ENCODE results near the gene RIPOR1. TPM values are rescaled to one million over a fixed set of nuclear protein-coding genes. Genes with fewer than 3 reads are reported as not detected.
A peak's percentile ranks its signal among the peaks of the same experiment; 100 is the strongest.

The RIPOR1 gene
- total RNA-seq, 1 donor from 2014 or later, result 116 TPM

DNA sequence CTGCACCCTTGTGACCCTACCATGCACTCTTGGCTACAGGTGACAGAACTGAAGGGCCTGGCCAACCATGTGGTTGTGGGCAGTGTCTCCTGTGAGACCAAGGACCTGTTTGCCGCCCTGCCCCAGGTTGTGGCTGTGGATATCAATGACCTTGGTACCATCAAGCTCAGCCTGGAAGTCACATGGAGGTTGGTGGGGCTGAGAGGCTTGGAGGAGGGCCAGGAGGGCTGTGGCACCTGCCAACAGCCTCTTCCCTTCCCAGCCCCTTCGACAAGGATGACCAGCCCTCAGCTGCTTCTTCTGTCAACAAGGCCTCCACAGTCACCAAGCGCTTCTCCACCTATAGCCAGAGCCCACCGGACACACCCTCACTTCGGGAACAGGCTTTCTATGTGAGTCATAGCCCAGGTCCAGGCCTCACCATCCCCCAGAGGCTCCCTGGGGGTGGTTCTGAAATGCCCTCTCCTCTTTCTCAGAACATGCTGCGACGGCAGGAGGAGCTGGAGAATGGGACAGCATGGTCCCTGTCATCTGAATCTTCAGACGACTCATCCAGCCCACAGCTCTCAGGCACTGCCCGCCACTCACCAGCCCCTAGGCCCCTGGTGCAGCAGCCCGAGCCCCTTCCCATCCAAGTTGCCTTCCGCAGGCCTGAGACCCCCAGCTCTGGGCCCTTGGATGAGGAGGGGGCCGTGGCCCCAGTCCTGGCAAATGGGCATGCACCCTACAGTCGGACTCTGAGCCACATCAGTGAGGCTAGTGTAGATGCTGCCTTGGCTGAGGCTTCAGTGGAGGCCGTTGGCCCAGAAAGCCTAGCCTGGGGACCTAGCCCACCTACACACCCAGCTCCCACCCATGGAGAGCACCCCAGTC is 13.0 kb downstream of the RIPOR1 start:
- FAIRE-seq (no peak), DNase-seq (ENCODE audit: low read depth) (no peak)
- Histone ChIP-seq H3K27ac (ENCODE audit: low read depth, low read length) (no peak overlapping the region), H3K79me2 (ENCODE audit: insufficient read depth, low read length) (peaks cover 46% of the 10 kb centered on the region), H3K27me3 (ENCODE audit: insufficient read depth, low read length) (no peaks in the 10 kb centered on the region), H3K4me3 (ENCODE audit: insufficient read depth, low read depth, low read length) (no peak overlapping the region), H3K9me3 (ENCODE audit: insufficient read depth, low read depth, low read length) (no peaks in the 10 kb centered on the region), H3K4me1 (ENCODE audit: insufficient read depth, low read length) (peaks cover 32% of the 10 kb centered on the region), H3K9ac (ENCODE audit: low read length) (no peak overlapping the region), H4K20me1 (ENCODE audit: insufficient read depth, low read length) (peaks cover 97% of the 10 kb centered on the region), H2AFZ (ENCODE audit: low read depth, low read length) (no peak overlapping the region), H3K36me3 (ENCODE audit: insufficient read depth, low read length) (peaks cover 16% of the 10 kb centered on the region), H3K4me2 (ENCODE audit: low read length) (no peak overlapping the region)
- Mint-ChIP-seq H3K4me1 (ENCODE audit: low read depth, unreplicated experiment) (peaks cover 24% of the 10 kb centered on the region), H3K27ac (ENCODE audit: unreplicated experiment) (peak overlapping the region; percentile 47), H3K4me3 (ENCODE audit: unreplicated experiment) (peak overlapping the region; percentile 57), H3K36me3 (ENCODE audit: low read depth, unreplicated experiment) (peaks cover 18% of the 10 kb centered on the region), H3K27me3 (ENCODE audit: low read depth, unreplicated experiment) (no peaks in the 10 kb centered on the region), H3K9me3 (ENCODE audit: unreplicated experiment) (peaks cover 1% of the 10 kb centered on the region)
- TF ChIP-seq, protein P1, sequence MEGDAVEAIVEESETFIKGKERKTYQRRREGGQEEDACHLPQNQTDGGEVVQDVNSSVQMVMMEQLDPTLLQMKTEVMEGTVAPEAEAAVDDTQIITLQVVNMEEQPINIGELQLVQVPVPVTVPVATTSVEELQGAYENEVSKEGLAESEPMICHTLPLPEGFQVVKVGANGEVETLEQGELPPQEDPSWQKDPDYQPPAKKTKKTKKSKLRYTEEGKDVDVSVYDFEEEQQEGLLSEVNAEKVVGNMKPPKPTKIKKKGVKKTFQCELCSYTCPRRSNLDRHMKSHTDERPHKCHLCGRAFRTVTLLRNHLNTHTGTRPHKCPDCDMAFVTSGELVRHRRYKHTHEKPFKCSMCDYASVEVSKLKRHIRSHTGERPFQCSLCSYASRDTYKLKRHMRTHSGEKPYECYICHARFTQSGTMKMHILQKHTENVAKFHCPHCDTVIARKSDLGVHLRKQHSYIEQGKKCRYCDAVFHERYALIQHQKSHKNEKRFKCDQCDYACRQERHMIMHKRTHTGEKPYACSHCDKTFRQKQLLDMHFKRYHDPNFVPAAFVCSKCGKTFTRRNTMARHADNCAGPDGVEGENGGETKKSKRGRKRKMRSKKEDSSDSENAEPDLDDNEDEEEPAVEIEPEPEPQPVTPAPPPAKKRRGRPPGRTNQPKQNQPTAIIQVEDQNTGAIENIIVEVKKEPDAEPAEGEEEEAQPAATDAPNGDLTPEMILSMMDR (IDR thresholded peaks at IDR 0.05; ENCODE audit: insufficient read depth, low read depth, low read length), result no peak
- no peak for TF ChIP-seq EZH2 (IDR thresholded peaks at IDR 0.05; ENCODE audit: insufficient read depth, low read length)

DNA sequence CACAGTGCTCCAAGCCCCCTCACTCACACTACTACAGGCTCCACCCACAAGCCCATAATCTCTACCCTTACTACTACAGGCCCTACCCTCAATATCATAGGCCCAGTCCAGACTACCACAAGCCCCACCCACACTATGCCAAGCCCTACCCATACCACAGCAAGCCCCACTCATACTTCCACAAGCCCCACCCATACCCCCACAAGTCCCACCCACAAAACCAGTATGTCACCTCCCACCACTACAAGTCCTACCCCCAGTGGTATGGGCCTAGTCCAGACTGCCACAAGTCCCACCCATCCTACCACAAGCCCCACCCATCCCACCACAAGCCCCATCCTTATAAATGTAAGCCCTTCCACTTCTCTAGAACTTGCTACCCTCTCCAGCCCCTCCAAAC is 13.8 kb downstream of the RIPOR1 start:
- peak; percentile 66 for DNase-seq (ENCODE audit: low read depth)
- peaks cover 24% of the 10 kb centered on the region for H3K4me1 ChIP-seq (ENCODE audit: insufficient read depth, low read length)
- no peak overlapping the region for H3K4me3 Mint-ChIP-seq (ENCODE audit: unreplicated experiment)
- H3K27me3 ChIP-seq (ENCODE audit: insufficient read depth, low read length), result no peaks in the 10 kb centered on the region
- peak; percentile 39 for FAIRE-seq
- no peak overlapping the region for H3K9ac ChIP-seq (ENCODE audit: low read length)
- peaks cover 38% of the 10 kb centered on the region for H3K79me2 ChIP-seq (ENCODE audit: insufficient read depth, low read length)
- no peaks in the 10 kb centered on the region for H3K9me3 ChIP-seq (ENCODE audit: insufficient read depth, low read depth, low read length)
- no peak overlapping the region for H3K4me3 ChIP-seq (ENCODE audit: insufficient read depth, low read depth, low read length)
- H3K27ac Mint-ChIP-seq (ENCODE audit: unreplicated experiment), result no peak overlapping the region
- no peak for TF ChIP-seq EZH2 (IDR thresholded peaks at IDR 0.05; ENCODE audit: insufficient read depth, low read length)
- TF ChIP-seq, protein P1 (IDR thresholded peaks at IDR 0.05; ENCODE audit: insufficient read depth, low read depth, low read length), result no peak
- peaks cover 97% of the 10 kb centered on the region for H4K20me1 ChIP-seq (ENCODE audit: insufficient read depth, low read length)
- peaks cover 17% of the 10 kb centered on the region for H3K36me3 ChIP-seq (ENCODE audit: insufficient read depth, low read length)
- H3K4me2 ChIP-seq (ENCODE audit: low read length), result no peak overlapping the region
- H3K9me3 Mint-ChIP-seq (ENCODE audit: unreplicated experiment), result peaks cover 1% of the 10 kb centered on the region
- peaks cover 20% of the 10 kb centered on the region for H3K36me3 Mint-ChIP-seq (ENCODE audit: low read depth, unreplicated experiment)
- no peak overlapping the region for H3K27ac ChIP-seq (ENCODE audit: low read depth, low read length)
- H3K27me3 Mint-ChIP-seq (ENCODE audit: low read depth, unreplicated experiment), result no peaks in the 10 kb centered on the region
- no peak overlapping the region for H2AFZ ChIP-seq (ENCODE audit: low read depth, low read length)
- peaks cover 25% of the 10 kb centered on the region for H3K4me1 Mint-ChIP-seq (ENCODE audit: low read depth, unreplicated experiment)

DNA sequence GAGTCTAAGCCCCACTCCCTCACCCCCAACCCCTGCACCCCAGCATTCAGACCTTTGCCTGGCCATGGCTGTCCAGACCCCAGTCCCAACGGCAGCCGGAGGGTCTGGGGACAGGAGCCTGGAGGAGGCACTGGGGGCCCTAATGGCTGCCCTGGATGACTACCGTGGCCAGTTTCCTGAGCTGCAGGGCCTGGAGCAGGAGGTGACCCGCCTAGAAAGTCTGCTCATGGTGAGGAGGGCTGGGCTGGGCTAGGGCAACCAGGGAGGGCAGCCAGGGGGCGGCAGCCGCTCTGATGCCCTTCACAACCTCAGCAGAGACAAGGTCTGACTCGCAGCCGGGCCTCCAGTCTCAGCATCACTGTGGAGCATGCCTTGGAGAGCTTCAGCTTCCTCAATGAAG is 14.4 kb downstream of the RIPOR1 start:
- H3K36me3 ChIP-seq (ENCODE audit: insufficient read depth, low read length), result peaks cover 19% of the 10 kb centered on the region
- no peak overlapping the region for H3K4me3 ChIP-seq (ENCODE audit: insufficient read depth, low read depth, low read length)
- Mint-ChIP-seq H3K27ac (ENCODE audit: unreplicated experiment) (no peak overlapping the region), H3K4me3 (ENCODE audit: unreplicated experiment) (no peak overlapping the region), H3K27me3 (ENCODE audit: low read depth, unreplicated experiment) (no peaks in the 10 kb centered on the region), H3K4me1 (ENCODE audit: low read depth, unreplicated experiment) (peaks cover 28% of the 10 kb centered on the region), H3K36me3 (ENCODE audit: low read depth, unreplicated experiment) (peaks cover 20% of the 10 kb centered on the region), H3K9me3 (ENCODE audit: unreplicated experiment) (peaks cover 1% of the 10 kb centered on the region)
- FAIRE-seq, result no peak
- H3K4me2 ChIP-seq (ENCODE audit: low read length), result no peak overlapping the region
- H3K9me3 ChIP-seq (ENCODE audit: insufficient read depth, low read depth, low read length), result no peaks in the 10 kb centered on the region
- no peaks in the 10 kb centered on the region for H3K27me3 ChIP-seq (ENCODE audit: insufficient read depth, low read length)
- H2AFZ ChIP-seq (ENCODE audit: low read depth, low read length), result no peak overlapping the region
- peaks cover 36% of the 10 kb centered on the region for H3K79me2 ChIP-seq (ENCODE audit: insufficient read depth, low read length)
- peaks cover 21% of the 10 kb centered on the region for H3K4me1 ChIP-seq (ENCODE audit: insufficient read depth, low read length)
- no peak for DNase-seq (ENCODE audit: low read depth)
- no peak overlapping the region for H3K9ac ChIP-seq (ENCODE audit: low read length)
- TF ChIP-seq EZH2 (IDR thresholded peaks at IDR 0.05; ENCODE audit: insufficient read depth, low read length), result no peak
- TF ChIP-seq, protein P1 (IDR thresholded peaks at IDR 0.05; ENCODE audit: insufficient read depth, low read depth, low read length), result no peak
- peaks cover 100% of the 10 kb centered on the region for H4K20me1 ChIP-seq (ENCODE audit: insufficient read depth, low read length)
- H3K27ac ChIP-seq (ENCODE audit: low read depth, low read length), result no peak overlapping the region
